NB4 (cell line): Measurements from ENCODE around the gene SND1.

Source experiments
- DNase-seq: peaks from one replicate; pipeline ENCODE4 v3.0.0; 2010; ENCODE audit warnings: low read depth
- H3K4me3 ChIP-seq: one replicate; pipeline ENCODE4 v1.5.1; 2011; ENCODE audit warnings: mild to moderate bottlenecking, low read depth, low read length, moderate library complexity
- MYC ChIP-seq: IDR thresholded peaks from 2 replicates; pipeline ENCODE4 v1.6.1; 2011; ENCODE audit warnings: low read depth, low read length
- POLR2A ChIP-seq: IDR thresholded peaks from 2 replicates; pipeline ENCODE4 v1.6.1; 2011; ENCODE audit warnings: mild to moderate bottlenecking; ENCODE audit not compliant: insufficient read length; ENCODE audit errors: extremely low read depth
- TF ChIP-seq, protein P1 (sequence below): IDR thresholded peaks from 2 replicates; pipeline ENCODE4 v1.6.1; 2011; ENCODE audit warnings: low read depth, low read length
- TF ChIP-seq, protein P2 (sequence below): IDR thresholded peaks from one replicate; pipeline ENCODE4 v1.5.1; 2012; ENCODE audit warnings: low read depth, low read length

The SND1 gene

GRCh38 chr7:127812540-127812939 is 160.5 kb downstream of the SND1 start:
- DNase-seq = no peak
- TF ChIP-seq POLR2A (no peak), MYC (no peak)
- TF ChIP-seq, protein P1, sequence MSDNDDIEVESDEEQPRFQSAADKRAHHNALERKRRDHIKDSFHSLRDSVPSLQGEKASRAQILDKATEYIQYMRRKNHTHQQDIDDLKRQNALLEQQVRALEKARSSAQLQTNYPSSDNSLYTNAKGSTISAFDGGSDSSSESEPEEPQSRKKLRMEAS = no peak
- TF ChIP-seq, protein P2, sequence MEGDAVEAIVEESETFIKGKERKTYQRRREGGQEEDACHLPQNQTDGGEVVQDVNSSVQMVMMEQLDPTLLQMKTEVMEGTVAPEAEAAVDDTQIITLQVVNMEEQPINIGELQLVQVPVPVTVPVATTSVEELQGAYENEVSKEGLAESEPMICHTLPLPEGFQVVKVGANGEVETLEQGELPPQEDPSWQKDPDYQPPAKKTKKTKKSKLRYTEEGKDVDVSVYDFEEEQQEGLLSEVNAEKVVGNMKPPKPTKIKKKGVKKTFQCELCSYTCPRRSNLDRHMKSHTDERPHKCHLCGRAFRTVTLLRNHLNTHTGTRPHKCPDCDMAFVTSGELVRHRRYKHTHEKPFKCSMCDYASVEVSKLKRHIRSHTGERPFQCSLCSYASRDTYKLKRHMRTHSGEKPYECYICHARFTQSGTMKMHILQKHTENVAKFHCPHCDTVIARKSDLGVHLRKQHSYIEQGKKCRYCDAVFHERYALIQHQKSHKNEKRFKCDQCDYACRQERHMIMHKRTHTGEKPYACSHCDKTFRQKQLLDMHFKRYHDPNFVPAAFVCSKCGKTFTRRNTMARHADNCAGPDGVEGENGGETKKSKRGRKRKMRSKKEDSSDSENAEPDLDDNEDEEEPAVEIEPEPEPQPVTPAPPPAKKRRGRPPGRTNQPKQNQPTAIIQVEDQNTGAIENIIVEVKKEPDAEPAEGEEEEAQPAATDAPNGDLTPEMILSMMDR = no peak
- H3K4me3 ChIP-seq = no peak overlapping the region

DNA sequence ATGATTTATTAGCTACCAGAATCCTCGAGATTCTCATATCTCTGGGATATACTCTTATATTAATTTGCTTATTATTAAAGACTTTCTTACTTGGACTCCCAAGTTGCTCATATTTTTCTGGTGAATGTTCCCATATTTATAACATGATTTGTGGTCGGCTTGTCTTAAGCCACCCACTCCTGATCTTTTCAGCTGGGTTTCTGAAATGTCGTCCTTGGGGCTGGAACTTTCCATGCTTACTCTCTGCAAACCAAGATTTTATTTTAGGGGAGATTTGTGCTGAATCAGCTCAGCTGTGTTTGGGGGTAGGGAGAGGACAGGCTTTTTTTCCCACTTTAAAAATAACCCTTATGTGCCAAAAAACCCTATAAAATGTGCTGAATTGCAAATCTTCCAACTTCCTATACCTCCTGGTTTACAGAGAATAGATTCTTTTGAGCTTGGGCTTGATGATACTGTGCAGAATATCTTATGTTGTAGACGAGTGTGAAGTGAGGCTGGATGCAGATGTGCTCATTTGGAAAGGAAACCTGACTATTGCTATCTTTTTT is 162.1 kb downstream of the SND1 start:
- no peak for TF ChIP-seq POLR2A
- TF ChIP-seq, protein P1 = no peak
- no peak for TF ChIP-seq MYC
- TF ChIP-seq, protein P2 = no peak
- H3K4me3 ChIP-seq = no peak overlapping the region
- no peak for DNase-seq

- no peak for DNase-seq
- no peak for TF ChIP-seq POLR2A
- no peak for TF ChIP-seq MYC
- TF ChIP-seq, protein P2 = no peak
- TF ChIP-seq, protein P1 = no peak
- no peak overlapping the region for H3K4me3 ChIP-seq
These were observed 163.7 kb downstream of the SND1 start for GRCh38 chr7:127815631-127816145.

DNA sequence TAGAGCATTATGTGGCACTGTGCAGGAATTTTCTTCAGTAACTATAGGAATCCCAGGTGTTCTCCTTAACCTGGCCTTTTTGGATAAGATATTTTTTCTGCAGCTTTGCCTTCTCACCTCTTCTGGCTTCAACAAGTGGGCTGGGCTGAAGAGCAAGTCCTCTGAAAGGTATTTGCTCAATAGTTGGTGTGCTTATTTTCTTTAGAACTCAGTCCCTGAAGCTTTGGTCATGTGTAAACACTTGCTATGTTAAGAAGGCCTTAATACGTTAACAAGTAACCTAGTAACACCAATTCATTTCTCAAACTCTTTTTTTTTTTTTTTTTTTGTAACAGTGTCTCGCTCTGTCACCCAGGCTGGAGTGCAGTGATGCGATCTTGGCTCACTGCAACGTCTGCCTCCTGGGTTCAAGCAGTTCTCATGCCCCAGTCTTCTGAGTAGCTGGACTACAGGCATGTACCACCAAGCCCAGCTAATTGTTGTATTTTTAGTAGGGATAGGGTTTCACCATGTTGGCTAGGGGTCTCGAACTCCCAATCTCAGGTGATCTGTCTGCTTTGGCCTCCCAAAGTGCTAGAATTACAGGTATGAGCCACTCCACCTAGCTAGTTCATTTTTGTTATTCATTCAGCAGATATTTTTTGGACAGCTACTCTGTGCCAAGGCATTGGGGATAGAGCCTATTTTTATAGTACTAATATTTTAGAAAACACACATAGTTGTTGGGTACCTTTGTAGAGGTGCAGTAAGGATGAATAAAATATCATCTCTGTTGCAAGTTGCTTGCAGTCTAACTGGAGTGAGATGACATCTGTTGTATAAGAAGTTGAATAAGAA is 164.6 kb downstream of the SND1 start:
- TF ChIP-seq POLR2A (no peak), MYC (no peak)
- TF ChIP-seq, protein P1 = no peak
- TF ChIP-seq, protein P2 = no peak
- no peak overlapping the region for H3K4me3 ChIP-seq
- no peak for DNase-seq

- no peak for DNase-seq
- H3K4me3 ChIP-seq = no peak overlapping the region
- TF ChIP-seq MYC = no peak
- TF ChIP-seq, protein P2 = no peak
These were observed 165.5 kb downstream of the SND1 start for GRCh38 chr7:127817466-127817865.

DNA sequence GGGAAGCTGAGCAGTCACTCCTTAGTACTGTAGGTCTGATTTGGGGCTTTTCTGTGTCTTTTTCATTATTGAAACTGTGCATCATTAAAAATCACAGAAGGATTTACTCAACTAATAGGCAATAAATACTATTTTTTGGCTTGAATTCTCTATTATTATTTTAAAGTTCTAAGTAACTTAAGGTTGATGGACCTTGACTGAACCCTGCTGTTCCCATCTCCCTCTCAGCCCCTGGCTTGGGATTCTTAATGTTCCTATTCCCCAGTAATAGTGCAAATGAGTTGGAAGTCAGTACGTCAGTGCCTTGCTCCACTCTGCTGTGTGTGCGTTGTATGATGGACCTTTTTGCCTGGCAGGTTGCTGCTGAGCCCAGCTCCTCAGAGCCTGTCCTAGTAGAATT is 166.3 kb downstream of the SND1 start:
- TF ChIP-seq, protein P2 = no peak
- no peak for TF ChIP-seq POLR2A
- TF ChIP-seq, protein P1 = no peak
- TF ChIP-seq MYC = no peak
- H3K4me3 ChIP-seq = no peak overlapping the region
- no peak for DNase-seq
